HL-60 (cell line): ENCODE data around the gene STXBP2.

Experiments used
- REST ChIP-seq: IDR thresholded peaks from 2 replicates; pipeline ENCODE4 v1.6.1; 2012; ENCODE audit warnings: low read depth; ENCODE audit not compliant: insufficient replicate concordance
- TF ChIP-seq, protein P1 (sequence below): IDR thresholded peaks from one replicate; pipeline ENCODE4 v1.5.1; 2011; ENCODE audit warnings: low read length, control low read depth, inconsistent platforms; ENCODE audit not compliant: insufficient read depth

- TF ChIP-seq, protein P1, sequence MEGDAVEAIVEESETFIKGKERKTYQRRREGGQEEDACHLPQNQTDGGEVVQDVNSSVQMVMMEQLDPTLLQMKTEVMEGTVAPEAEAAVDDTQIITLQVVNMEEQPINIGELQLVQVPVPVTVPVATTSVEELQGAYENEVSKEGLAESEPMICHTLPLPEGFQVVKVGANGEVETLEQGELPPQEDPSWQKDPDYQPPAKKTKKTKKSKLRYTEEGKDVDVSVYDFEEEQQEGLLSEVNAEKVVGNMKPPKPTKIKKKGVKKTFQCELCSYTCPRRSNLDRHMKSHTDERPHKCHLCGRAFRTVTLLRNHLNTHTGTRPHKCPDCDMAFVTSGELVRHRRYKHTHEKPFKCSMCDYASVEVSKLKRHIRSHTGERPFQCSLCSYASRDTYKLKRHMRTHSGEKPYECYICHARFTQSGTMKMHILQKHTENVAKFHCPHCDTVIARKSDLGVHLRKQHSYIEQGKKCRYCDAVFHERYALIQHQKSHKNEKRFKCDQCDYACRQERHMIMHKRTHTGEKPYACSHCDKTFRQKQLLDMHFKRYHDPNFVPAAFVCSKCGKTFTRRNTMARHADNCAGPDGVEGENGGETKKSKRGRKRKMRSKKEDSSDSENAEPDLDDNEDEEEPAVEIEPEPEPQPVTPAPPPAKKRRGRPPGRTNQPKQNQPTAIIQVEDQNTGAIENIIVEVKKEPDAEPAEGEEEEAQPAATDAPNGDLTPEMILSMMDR = no peak
- no peak for TF ChIP-seq REST
Measured at GRCh38 chr19:7623725-7624603, 12.9 kb upstream of the STXBP2 start.
